ENCODE measurements around the gene LCE3E.

The LCE3E gene

DNA sequence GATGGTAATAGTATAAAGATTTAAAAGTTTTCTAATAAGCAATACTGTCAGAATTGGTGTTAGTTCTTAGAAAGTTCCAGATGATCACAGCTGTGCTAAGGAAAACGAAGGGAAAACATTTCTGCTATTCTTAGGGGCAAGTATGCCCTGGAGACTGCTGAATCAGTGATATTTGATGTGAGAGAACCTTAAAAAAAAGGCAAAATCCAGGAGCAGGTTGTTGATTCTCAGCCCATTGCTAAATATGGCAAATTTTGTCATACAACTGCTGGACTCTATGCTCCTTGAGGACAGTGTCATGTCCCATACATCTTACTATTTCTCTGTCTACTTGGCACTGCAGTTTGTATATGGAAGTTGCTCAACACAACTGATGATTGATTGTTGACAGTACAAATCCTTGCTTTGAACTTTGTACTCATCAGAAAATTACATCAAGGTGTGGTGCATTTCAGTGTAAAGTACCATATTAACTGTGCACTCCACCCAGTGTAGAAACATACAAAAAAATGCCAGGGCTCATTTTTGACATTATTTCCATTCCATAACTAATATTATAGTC is 41.4 kb downstream of the LCE3E start:
- Histone ChIP-seq H3K9ac (ENCODE audit: low read length) (no peak overlapping the region), H3K9me2 (replicated peaks; ENCODE audit: insufficient read depth, low read length) (no peaks in the 10 kb centered on the region), H3K27me3 (ENCODE audit: low read length) (no peaks in the 10 kb centered on the region), H4K20me1 (ENCODE audit: low read depth, low read length) (no peaks in the 10 kb centered on the region), H3K4me2 (ENCODE audit: low read depth, low read length, poor library complexity, severe bottlenecking) (no peak overlapping the region), H3F3A (ENCODE audit: insufficient read depth) (no peaks in the 10 kb centered on the region), H3K4me3 (ENCODE audit: insufficient read depth, low read length, poor library complexity, severe bottlenecking) (no peak overlapping the region), H3K27ac (ENCODE audit: low read depth, low read length) (no peak overlapping the region), H3K79me2 (ENCODE audit: insufficient read depth, low read length) (no peaks in the 10 kb centered on the region), H3K36me3 (ENCODE audit: low read length) (no peaks in the 10 kb centered on the region), H3K9me3 (ENCODE audit: insufficient read depth, low read length) (no peaks in the 10 kb centered on the region), H2AFZ (ENCODE audit: low read depth, low read length, severe bottlenecking) (no peak overlapping the region)
- TF ChIP-seq, protein P1, sequence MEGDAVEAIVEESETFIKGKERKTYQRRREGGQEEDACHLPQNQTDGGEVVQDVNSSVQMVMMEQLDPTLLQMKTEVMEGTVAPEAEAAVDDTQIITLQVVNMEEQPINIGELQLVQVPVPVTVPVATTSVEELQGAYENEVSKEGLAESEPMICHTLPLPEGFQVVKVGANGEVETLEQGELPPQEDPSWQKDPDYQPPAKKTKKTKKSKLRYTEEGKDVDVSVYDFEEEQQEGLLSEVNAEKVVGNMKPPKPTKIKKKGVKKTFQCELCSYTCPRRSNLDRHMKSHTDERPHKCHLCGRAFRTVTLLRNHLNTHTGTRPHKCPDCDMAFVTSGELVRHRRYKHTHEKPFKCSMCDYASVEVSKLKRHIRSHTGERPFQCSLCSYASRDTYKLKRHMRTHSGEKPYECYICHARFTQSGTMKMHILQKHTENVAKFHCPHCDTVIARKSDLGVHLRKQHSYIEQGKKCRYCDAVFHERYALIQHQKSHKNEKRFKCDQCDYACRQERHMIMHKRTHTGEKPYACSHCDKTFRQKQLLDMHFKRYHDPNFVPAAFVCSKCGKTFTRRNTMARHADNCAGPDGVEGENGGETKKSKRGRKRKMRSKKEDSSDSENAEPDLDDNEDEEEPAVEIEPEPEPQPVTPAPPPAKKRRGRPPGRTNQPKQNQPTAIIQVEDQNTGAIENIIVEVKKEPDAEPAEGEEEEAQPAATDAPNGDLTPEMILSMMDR (IDR thresholded peaks at IDR 0.05; ENCODE audit: insufficient read depth, low read length, poor library complexity, severe bottlenecking): no peak
- no peak for TF ChIP-seq EZH2phosphoT487 (conservative IDR thresholded peaks at IDR 0.05; ENCODE audit: low read length)

DNA sequence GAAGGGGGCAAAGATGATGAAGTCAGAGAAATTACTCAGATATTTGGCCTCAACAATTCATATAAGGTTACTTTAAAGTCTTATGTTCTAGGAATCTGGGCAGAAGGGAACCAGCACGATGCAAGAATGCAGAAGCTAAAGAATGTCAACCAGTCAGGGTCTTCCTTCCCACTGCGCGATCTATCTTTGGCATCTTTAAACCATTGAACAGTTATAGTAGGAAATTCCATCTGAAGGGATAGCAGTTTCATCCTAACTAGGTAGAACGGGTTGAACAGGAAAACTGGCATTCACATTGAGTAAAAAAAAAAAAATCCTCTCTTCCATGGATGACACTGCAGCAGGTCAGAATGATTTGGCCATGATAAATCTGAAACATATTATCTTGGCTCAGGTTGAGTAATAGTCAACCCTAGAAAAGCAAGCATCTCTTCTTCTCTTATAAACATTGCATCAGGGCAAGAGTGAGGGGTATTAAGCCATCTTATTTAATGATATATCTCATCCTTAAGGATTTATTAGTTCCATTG is 46.0 kb downstream of the LCE3E start:
- Histone ChIP-seq H3K27ac (ENCODE audit: low read depth, low read length) (no peak overlapping the region), H3K79me2 (ENCODE audit: insufficient read depth, low read length) (no peaks in the 10 kb centered on the region), H3K4me2 (ENCODE audit: low read depth, low read length, poor library complexity, severe bottlenecking) (no peak overlapping the region)

DNA sequence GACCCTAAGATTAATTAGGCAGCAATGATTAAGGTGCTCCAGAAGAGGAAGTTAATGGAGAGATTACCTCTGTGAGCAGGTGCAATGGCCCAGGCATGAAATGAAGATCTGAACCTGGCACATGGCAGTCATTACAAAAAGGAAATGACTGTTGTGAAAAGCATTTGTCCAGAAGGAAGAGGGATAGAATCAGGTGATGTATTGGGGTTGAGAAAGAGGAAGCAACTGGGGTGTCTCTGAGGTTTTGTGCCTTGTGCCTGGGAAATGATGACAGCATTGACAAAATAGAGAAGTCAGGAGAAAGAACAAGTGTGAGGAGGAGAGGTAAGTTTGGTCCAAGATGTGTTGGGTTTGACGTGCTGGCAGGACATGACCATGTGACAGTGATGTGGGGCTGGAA is 46.7 kb downstream of the LCE3E start:
- Histone ChIP-seq H3K9ac (ENCODE audit: low read length) (no peak overlapping the region), H4K20me1 (ENCODE audit: low read depth, low read length) (no peaks in the 10 kb centered on the region), H3K4me2 (ENCODE audit: low read depth, low read length, poor library complexity, severe bottlenecking) (no peak overlapping the region), H3F3A (ENCODE audit: insufficient read depth) (no peaks in the 10 kb centered on the region), H3K9me2 (replicated peaks; ENCODE audit: insufficient read depth, low read length) (no peaks in the 10 kb centered on the region), H3K4me3 (ENCODE audit: insufficient read depth, low read length, poor library complexity, severe bottlenecking) (no peak overlapping the region), H2AFZ (ENCODE audit: low read depth, low read length, severe bottlenecking) (no peak overlapping the region), H3K27ac (ENCODE audit: low read depth, low read length) (no peak overlapping the region), H3K36me3 (ENCODE audit: low read length) (no peaks in the 10 kb centered on the region), H3K27me3 (ENCODE audit: low read length) (no peaks in the 10 kb centered on the region), H3K79me2 (ENCODE audit: insufficient read depth, low read length) (no peaks in the 10 kb centered on the region), H3K9me3 (ENCODE audit: insufficient read depth, low read length) (no peaks in the 10 kb centered on the region)
- TF ChIP-seq, protein P1 (IDR thresholded peaks at IDR 0.05; ENCODE audit: insufficient read depth, low read length, poor library complexity, severe bottlenecking): no peak
- TF ChIP-seq EZH2phosphoT487 (conservative IDR thresholded peaks at IDR 0.05; ENCODE audit: low read length): no peak

More for the DNA sequence above, 46.0 kb downstream of the LCE3E start:
- Histone ChIP-seq H3K9me2 (replicated peaks; ENCODE audit: insufficient read depth, low read length) (no peaks in the 10 kb centered on the region), H3K9ac (ENCODE audit: low read length) (no peak overlapping the region), H2AFZ (ENCODE audit: low read depth, low read length, severe bottlenecking) (no peak overlapping the region), H3K4me3 (ENCODE audit: insufficient read depth, low read length, poor library complexity, severe bottlenecking) (no peak overlapping the region), H3F3A (ENCODE audit: insufficient read depth) (no peaks in the 10 kb centered on the region), H4K20me1 (ENCODE audit: low read depth, low read length) (no peaks in the 10 kb centered on the region), H3K36me3 (ENCODE audit: low read length) (no peaks in the 10 kb centered on the region), H3K9me3 (ENCODE audit: insufficient read depth, low read length) (no peaks in the 10 kb centered on the region), H3K27me3 (ENCODE audit: low read length) (no peaks in the 10 kb centered on the region)
- TF ChIP-seq EZH2phosphoT487 (conservative IDR thresholded peaks at IDR 0.05; ENCODE audit: low read length): no peak
- TF ChIP-seq, protein P1 (IDR thresholded peaks at IDR 0.05; ENCODE audit: insufficient read depth, low read length, poor library complexity, severe bottlenecking): no peak
